PFSK-1 (cell line): ENCODE measurements around the gene ELMOD3.

Experiments used
- FOXP2 ChIP-seq: optimal IDR thresholded peaks from 2 replicates; pipeline ENCODE3; 2011; ENCODE audit warnings: borderline replicate concordance, control low read depth, inconsistent platforms; ENCODE audit not compliant: insufficient read depth; ENCODE audit errors: extremely low read length, extremely low read depth
- POLR2AphosphoS5 ChIP-seq: IDR thresholded peaks from 2 replicates; pipeline ENCODE4 v1.6.1; 2012; ENCODE audit warnings: low read depth, mild to moderate bottlenecking, control low read depth, low read length, moderate library complexity
- SIN3A ChIP-seq: IDR thresholded peaks from 2 replicates; pipeline ENCODE4 v1.6.1; 2012; ENCODE audit warnings: mild to moderate bottlenecking, low read length, moderate library complexity, borderline replicate concordance; ENCODE audit not compliant: insufficient read depth
- TAF1 ChIP-seq: IDR thresholded peaks from 2 replicates; pipeline ENCODE4 v1.6.1; 2012; ENCODE audit warnings: low read length, control low read depth, borderline replicate concordance; ENCODE audit not compliant: insufficient read depth
- TF ChIP-seq, protein P1 (sequence below), 2 experiments: IDR thresholded peaks; 2 replicates each; pipeline versions ENCODE4 v1.6.1 to v1.8.0; 2011 to 2012; ENCODE audit warnings: low read depth in 2 of 2, low read length in 2 of 2, control low read depth in 1 of 2, inconsistent platforms in 1 of 2, mild to moderate bottlenecking in 1 of 2, moderate library complexity in 1 of 2; ENCODE audit not compliant: insufficient read depth in 1 of 2

ELMOD3 gene

DNA sequence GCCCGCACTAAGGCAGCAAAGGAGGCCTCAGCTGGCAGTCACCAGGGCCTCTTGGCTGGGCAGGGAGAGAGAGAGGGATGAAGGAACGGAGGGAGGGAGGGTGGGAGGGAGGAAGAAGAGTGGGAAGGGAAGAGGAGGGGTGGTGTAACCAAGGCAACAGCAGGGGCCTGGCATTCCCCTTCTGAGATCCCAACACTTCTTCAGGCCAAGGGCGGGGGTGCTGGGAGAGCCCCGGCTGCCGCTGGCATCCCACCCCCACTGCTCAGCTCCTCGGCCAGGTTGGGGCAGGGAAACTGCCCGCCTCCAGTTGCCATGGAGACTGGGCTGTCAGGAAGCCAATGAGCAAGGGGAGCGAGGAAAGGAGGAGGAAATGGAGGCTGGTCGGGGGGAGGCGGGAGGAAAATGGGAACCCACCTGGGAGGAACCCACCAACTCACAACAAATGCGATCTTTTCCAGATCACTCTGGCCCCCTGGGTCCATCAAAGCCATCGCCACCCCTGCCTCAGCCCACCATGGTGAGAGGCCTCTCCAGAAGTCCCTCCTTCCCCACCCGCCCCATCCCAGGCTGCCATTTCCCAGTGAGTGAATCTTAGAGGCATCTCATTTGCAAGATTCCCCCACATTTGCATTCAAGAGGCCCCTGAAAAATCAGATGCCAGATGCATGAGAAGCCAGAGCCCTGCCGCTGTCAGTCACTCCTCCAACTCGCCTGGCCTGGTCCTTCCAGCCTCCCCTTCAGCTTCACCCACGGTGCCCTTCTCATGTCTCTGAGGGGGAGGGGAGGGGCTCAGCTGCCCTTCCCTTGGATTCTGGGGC lies 76.4 kb downstream of the ELMOD3 start:
- TF ChIP-seq SIN3A (no peak), FOXP2 (no peak), POLR2AphosphoS5 (no peak), TAF1 (no peak)
- TF ChIP-seq, protein P1, sequence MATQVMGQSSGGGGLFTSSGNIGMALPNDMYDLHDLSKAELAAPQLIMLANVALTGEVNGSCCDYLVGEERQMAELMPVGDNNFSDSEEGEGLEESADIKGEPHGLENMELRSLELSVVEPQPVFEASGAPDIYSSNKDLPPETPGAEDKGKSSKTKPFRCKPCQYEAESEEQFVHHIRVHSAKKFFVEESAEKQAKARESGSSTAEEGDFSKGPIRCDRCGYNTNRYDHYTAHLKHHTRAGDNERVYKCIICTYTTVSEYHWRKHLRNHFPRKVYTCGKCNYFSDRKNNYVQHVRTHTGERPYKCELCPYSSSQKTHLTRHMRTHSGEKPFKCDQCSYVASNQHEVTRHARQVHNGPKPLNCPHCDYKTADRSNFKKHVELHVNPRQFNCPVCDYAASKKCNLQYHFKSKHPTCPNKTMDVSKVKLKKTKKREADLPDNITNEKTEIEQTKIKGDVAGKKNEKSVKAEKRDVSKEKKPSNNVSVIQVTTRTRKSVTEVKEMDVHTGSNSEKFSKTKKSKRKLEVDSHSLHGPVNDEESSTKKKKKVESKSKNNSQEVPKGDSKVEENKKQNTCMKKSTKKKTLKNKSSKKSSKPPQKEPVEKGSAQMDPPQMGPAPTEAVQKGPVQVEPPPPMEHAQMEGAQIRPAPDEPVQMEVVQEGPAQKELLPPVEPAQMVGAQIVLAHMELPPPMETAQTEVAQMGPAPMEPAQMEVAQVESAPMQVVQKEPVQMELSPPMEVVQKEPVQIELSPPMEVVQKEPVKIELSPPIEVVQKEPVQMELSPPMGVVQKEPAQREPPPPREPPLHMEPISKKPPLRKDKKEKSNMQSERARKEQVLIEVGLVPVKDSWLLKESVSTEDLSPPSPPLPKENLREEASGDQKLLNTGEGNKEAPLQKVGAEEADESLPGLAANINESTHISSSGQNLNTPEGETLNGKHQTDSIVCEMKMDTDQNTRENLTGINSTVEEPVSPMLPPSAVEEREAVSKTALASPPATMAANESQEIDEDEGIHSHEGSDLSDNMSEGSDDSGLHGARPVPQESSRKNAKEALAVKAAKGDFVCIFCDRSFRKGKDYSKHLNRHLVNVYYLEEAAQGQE (IDR thresholded peaks at IDR 0.05; ENCODE audit: insufficient read depth in 1 of 2, low read depth in 2 of 2, low read length in 2 of 2) = no peak

DNA sequence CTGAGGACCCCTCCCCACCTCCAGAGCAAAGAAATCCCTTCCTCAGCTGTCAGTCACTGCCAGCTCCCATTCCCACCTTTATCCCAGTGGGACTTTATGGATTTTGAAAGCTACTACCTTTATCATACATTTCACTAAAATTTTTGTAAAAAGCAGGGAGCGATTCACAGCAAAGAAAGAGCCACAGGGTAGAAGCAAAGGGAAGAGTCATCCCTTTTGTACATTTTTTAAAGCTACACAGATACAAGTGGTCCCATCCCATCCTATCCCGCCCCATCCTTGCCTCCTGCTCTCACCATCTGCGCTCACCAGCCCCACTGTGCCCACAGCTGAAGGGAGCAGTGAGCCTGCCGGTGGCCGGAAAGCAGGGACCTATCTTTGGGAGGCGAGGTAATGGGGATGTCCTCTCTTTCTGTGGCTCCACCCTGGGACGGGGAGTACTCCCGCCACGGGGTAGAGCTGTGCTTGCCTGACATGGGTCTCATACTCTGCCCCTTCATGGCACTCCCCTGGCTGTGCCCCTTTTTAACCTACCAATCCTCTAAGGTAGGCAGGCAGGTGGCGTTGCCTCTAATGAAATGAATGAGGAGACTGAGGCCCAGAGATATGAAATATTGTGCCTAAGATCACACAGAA lies 77.1 kb downstream of the ELMOD3 start:
- TF ChIP-seq FOXP2 = no peak
- TF ChIP-seq TAF1 = no peak

DNA sequence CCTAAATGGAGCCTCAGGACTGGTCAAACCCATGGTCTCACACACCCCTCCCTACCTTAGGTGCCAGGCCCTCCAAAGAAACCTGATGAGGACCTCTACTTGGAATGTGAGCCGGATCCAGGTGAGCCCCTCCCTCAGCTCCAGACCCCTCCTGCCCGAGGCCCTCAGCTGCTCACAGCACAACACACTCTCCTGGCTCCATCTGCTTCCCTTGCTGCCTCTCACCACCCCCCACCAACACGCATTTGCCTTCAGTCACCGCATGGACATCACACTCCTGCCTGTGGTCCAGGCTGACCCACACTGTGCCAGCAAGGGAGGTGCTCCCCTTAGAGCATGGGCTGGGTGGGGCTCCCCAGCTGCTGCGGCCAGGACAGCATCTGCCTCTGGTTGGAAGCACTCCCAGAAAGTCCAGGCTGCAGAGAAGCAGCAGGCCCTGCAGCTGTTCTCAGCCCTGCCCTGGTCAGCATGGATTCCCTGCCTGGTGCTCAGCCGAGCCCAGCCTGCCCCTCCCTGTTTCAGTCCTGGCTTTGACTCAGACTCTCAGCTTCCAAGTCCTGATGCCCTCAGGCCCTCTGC lies 79.0 kb downstream of the ELMOD3 start:
- TF ChIP-seq, protein P1 (IDR thresholded peaks at IDR 0.05; ENCODE audit: insufficient read depth in 1 of 2, low read depth in 2 of 2, low read length in 2 of 2) = no peak
- no peak for TF ChIP-seq SIN3A
- no peak for TF ChIP-seq TAF1
- TF ChIP-seq POLR2AphosphoS5 = no peak
- peak; percentile 19 for TF ChIP-seq FOXP2

DNA sequence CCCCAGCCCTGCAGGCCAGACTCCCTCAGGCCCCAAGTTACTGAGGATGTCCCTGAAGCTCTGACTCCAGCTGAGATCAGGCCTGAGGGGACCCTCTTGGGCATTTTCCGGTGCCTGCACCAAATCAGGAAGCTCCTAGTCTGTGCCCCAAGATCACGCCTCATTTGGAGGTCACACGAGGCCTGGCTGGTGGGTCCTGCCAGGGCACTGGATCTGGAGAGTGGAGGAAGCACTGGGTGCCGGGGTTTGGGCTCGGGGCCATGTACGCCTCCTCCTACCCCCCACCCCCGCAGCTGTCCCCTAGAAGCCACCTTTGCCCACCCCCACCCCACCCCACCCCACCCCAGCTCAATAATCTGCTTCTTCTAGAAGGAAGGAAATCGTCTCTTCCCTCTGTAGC lies 80.1 kb downstream of the ELMOD3 start:
- TF ChIP-seq TAF1 (no peak), FOXP2 (no peak), SIN3A (no peak), POLR2AphosphoS5 (no peak)
- TF ChIP-seq, protein P1 (IDR thresholded peaks at IDR 0.05; ENCODE audit: insufficient read depth in 1 of 2, low read depth in 2 of 2, low read length in 2 of 2) = no peak

DNA sequence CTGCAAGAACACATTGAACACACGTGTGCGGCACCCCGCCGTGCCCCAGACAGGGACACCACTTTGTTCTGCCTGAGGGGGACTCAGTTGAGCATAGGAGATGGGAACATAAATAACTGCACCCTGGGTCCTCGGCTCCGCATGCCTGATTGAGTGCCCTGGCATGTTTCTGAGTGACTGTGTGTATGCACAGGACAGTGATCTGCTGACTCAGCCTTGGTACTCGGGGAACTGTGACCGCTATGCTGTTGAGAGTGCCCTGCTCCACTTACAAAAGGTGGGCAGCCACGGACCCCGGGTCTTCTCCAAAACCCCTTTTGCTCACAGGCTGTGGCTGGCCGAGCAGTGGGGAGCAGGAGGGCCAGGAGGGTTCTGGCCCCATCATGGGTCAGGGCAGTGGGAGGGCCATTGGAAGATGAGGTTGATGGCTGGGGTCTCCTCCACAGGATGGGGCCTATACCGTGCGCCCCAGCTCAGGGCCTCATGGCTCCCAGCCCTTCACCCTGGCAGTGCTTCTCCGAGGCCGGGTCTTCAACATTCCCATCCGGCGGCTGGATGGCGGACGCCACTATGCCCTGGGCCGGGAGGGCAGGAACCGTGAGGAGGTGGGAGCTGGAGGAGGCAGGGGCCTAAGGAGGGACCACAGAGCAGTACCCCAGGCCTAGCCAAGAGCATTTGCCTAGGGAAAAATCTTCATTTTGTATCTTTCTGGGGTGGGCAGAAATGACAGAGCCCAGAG lies 80.8 kb downstream of the ELMOD3 start:
- no peak for TF ChIP-seq TAF1
- no peak for TF ChIP-seq SIN3A
- no peak for TF ChIP-seq POLR2AphosphoS5
- no peak for TF ChIP-seq FOXP2
- TF ChIP-seq, protein P1 (IDR thresholded peaks at IDR 0.05; ENCODE audit: insufficient read depth in 1 of 2, low read depth in 2 of 2, low read length in 2 of 2) = no peak
